Kidney epithelial cell (primary cell): ENCODE measurements around the gene RANBP1. TPM values are rescaled to one million over a fixed set of nuclear protein-coding genes. Genes with fewer than 3 reads are reported as not detected.

Experiments
- DNase-seq: peaks from one replicate; pipeline ENCODE4 v3.0.0-alpha.2; 2010; ENCODE audit warnings: low read depth
- H3K27me3 ChIP-seq: 2 replicates; pipeline ENCODE4 v1.6.0; 2011; ENCODE audit warnings: low read length; ENCODE audit not compliant: control insufficient read depth, insufficient read depth
- H3K36me3 ChIP-seq: 2 replicates; pipeline ENCODE4 v1.5.1; 2011; ENCODE audit warnings: low read length; ENCODE audit not compliant: control insufficient read depth, insufficient read depth
- H3K4me3 ChIP-seq: 2 replicates; pipeline ENCODE4 v1.5.1; 2011; ENCODE audit warnings: low read depth, mild to moderate bottlenecking, control low read depth, low read length
- total RNA-seq: library from RNA; depleted of rRNA; stranded (reverse); fragments of >200 nt; gene quantifications from 2 replicates; pipeline ENCODE4 v1.2.3, GENCODE V29; 2015
- TF ChIP-seq, protein P1 (sequence below): IDR thresholded peaks from 2 replicates; pipeline ENCODE4 v1.5.1; 2011; ENCODE audit warnings: mild to moderate bottlenecking, moderate library complexity, low read length, control low read depth, inconsistent platforms; ENCODE audit not compliant: insufficient read depth, poor library complexity, severe bottlenecking

The RANBP1 gene
- total RNA-seq, 1 donor from 2014 or later: 360 TPM

- no peak overlapping the region for H3K4me3 ChIP-seq
- no peaks in the 10 kb centered on the region for H3K27me3 ChIP-seq
- TF ChIP-seq, protein P1, sequence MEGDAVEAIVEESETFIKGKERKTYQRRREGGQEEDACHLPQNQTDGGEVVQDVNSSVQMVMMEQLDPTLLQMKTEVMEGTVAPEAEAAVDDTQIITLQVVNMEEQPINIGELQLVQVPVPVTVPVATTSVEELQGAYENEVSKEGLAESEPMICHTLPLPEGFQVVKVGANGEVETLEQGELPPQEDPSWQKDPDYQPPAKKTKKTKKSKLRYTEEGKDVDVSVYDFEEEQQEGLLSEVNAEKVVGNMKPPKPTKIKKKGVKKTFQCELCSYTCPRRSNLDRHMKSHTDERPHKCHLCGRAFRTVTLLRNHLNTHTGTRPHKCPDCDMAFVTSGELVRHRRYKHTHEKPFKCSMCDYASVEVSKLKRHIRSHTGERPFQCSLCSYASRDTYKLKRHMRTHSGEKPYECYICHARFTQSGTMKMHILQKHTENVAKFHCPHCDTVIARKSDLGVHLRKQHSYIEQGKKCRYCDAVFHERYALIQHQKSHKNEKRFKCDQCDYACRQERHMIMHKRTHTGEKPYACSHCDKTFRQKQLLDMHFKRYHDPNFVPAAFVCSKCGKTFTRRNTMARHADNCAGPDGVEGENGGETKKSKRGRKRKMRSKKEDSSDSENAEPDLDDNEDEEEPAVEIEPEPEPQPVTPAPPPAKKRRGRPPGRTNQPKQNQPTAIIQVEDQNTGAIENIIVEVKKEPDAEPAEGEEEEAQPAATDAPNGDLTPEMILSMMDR: no peak
- DNase-seq: no peak
- H3K36me3 ChIP-seq: peaks cover 3% of the 10 kb centered on the region
Measured at GRCh38 chr22:20125201-20126174, 9.6 kb downstream of the RANBP1 start.

DNA sequence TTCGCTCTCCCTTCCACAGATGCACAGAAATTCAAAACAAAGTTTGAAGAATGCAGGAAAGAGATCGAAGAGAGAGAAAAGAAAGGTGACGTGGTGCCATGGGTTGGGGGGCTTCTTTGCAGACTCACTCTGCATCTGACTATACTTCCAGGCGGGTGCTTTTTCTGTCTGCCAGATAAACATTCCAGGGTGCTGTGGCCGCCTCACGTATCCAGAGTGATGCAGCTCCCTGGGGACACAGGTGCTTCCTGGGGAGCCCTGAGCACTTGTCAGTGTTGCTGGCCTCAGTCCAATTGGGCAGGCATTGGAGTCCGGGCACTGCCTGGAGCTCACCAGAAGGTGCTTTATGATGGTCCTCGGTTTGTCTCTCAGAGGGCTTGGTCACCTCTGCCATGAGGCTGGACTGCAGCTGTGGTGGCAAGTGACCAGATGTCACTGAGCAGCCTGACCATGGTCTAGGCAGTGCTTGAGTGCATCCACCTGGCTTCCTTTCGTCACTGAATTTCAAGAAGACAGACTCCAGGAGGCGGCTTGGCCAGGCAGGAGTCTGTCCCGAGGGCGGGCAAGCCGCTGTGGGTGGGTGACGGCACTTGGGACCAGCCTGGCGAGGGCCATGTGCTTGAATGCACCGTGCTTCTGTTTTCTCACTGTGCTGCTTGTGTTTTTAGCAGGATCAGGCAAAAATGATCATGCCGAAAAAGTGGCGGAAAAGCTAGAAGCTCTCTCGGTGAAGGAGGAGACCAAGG lies 10.6 kb downstream of the RANBP1 start:
- H3K4me3 ChIP-seq: no peak overlapping the region
- no peaks in the 10 kb centered on the region for H3K27me3 ChIP-seq
- no peak for DNase-seq
- H3K36me3 ChIP-seq: peaks cover 3% of the 10 kb centered on the region
- TF ChIP-seq, protein P1: no peak

- Histone ChIP-seq H3K4me3 (no peak overlapping the region), H3K36me3 (peaks cover 3% of the 10 kb centered on the region), H3K27me3 (no peaks in the 10 kb centered on the region)
- DNase-seq: no peak
- TF ChIP-seq, protein P1: no peak
Measured at GRCh38 chr22:20127318-20127868, 11.5 kb downstream of the RANBP1 start.

GRCh38 chr22:20127869-20128618 lies 12.1 kb downstream of the RANBP1 start:
- no peak for DNase-seq
- TF ChIP-seq, protein P1: no peak
- Histone ChIP-seq H3K27me3 (no peaks in the 10 kb centered on the region), H3K36me3 (peaks cover 3% of the 10 kb centered on the region), H3K4me3 (no peak overlapping the region)

- TF ChIP-seq, protein P1: no peak
- H3K36me3 ChIP-seq: peaks cover 3% of the 10 kb centered on the region
- no peak for DNase-seq
- H3K4me3 ChIP-seq: no peak overlapping the region
- H3K27me3 ChIP-seq: no peaks in the 10 kb centered on the region
Measured at GRCh38 chr22:20128619-20128901, 12.7 kb downstream of the RANBP1 start.
